NCI-H2029 treated with DMSO at 0.1 percent for 48 hours (cell line): ENCODE data around the gene SIL1.
"Not testable (repeated sequence)": the region's sequence is repeated elsewhere in the genome, so short reads cannot be mapped to it uniquely, and the experiment has no call there.

Experiments
- DNase-seq: peaks from one replicate; lab custom pipeline; 2025; lab: John Stamatoyannopoulos, UW

The SIL1 gene

GRCh38 chr5:139022528-139022927, 175.6 kb downstream of the SIL1 start:
- no peak for DNase-seq

GRCh38 chr5:139021346-139021745, 176.8 kb downstream of the SIL1 start:
- DNase-seq = no peak

- no peak for DNase-seq
These were observed 178.3 kb downstream of the SIL1 start for GRCh38 chr5:139019880-139020279.

- DNase-seq = no peak
These were observed 179.0 kb downstream of the SIL1 start for GRCh38 chr5:139019211-139019610.

- no peak for DNase-seq
These were observed 180.5 kb downstream of the SIL1 start for GRCh38 chr5:139017624-139018023.

- DNase-seq = no peak
These were observed 182.0 kb downstream of the SIL1 start for GRCh38 chr5:139016186-139016585.

GRCh38 chr5:139014726-139015125, 183.4 kb downstream of the SIL1 start:
- DNase-seq = no peak

GRCh38 chr5:139012176-139012575, 186.0 kb downstream of the SIL1 start:
- DNase-seq = no peak

- DNase-seq = not testable (repeated sequence)
These were observed 187.0 kb downstream of the SIL1 start for GRCh38 chr5:139011156-139011555.

GRCh38 chr5:139004374-139005307, 193.5 kb downstream of the SIL1 start:
- DNase-seq = no peak

GRCh38 chr5:138999674-139000073, 198.5 kb downstream of the SIL1 start:
- no peak for DNase-seq

GRCh38 chr5:138998521-138998920, 199.6 kb downstream of the SIL1 start:
- no peak for DNase-seq

GRCh38 chr5:138996120-138996519, 202.0 kb downstream of the SIL1 start:
- DNase-seq = no peak

GRCh38 chr5:138990986-138991590, 207.1 kb downstream of the SIL1 start:
- DNase-seq = no peak

GRCh38 chr5:138989720-138990119, 208.4 kb downstream of the SIL1 start:
- DNase-seq = no peak

- no peak for DNase-seq
These were observed 211.9 kb downstream of the SIL1 start for GRCh38 chr5:138986186-138986800.

- DNase-seq = no peak
These were observed 212.5 kb downstream of the SIL1 start for GRCh38 chr5:138985683-138986082.

GRCh38 chr5:138985256-138985655, 212.9 kb downstream of the SIL1 start:
- DNase-seq = no peak

- DNase-seq = no peak
These were observed 214.2 kb downstream of the SIL1 start for GRCh38 chr5:138983984-138984383.

GRCh38 chr5:138981586-138981985, 216.6 kb downstream of the SIL1 start:
- no peak for DNase-seq

GRCh38 chr5:138981131-138981530, 217.0 kb downstream of the SIL1 start:
- DNase-seq = no peak

GRCh38 chr5:138980441-138980840, 217.7 kb downstream of the SIL1 start:
- DNase-seq = no peak

GRCh38 chr5:138979684-138980280, 218.4 kb downstream of the SIL1 start:
- no peak for DNase-seq
